ENCODE data around the gene HSF5.

GRCh38 chr17:58529275-58529674 is 41.1 kb upstream of the HSF5 start:
- TF ChIP-seq POLR2AphosphoS5 (IDR thresholded peaks at IDR 0.05; ENCODE audit: low read depth), result no peak
- no peak for TF ChIP-seq CTCF (IDR thresholded peaks at IDR 0.05; ENCODE audit: insufficient read depth, low read length)
- no peak for TF ChIP-seq SPI1 (IDR thresholded peaks at IDR 0.05; ENCODE audit: borderline replicate concordance, low read depth)
- no peak for TF ChIP-seq GABPA (IDR thresholded peaks at IDR 0.05; ENCODE audit: low read depth)
- no peak for TF ChIP-seq REST (IDR thresholded peaks at IDR 0.05; ENCODE audit: insufficient replicate concordance, low read depth)

Measured in HL-60 (cell line).